Muscle layer of colon (tissue), 2 donors: ENCODE measurements around the gene NXT1.

ENCODE experiments used
- H3K27ac ChIP-seq: one replicate; pipeline ENCODE4 v1.7.0; 2013; ENCODE audit warnings: low read depth, mild to moderate bottlenecking, low read length, moderate library complexity
- H3K27me3 ChIP-seq, 2 donors: one replicate each; pipeline ENCODE4 v1.7.0; 2013; ENCODE audit warnings: low read length in 2 of 2, mild to moderate bottlenecking in 2 of 2; ENCODE audit not compliant: insufficient read depth in 2 of 2, control insufficient read depth in 1 of 2
- H3K36me3 ChIP-seq: one replicate; pipeline ENCODE4 v1.7.0; 2013; ENCODE audit warnings: mild to moderate bottlenecking, low read length; ENCODE audit not compliant: insufficient read depth
- H3K4me1 ChIP-seq: one replicate; pipeline ENCODE4 v1.7.0; 2013; ENCODE audit warnings: mild to moderate bottlenecking, low read length; ENCODE audit not compliant: insufficient read depth
- H3K4me3 ChIP-seq, 2 donors: one replicate each; pipeline ENCODE4 v1.7.0; 2013; ENCODE audit warnings: low read length in 2 of 2, low read depth in 1 of 2, mild to moderate bottlenecking in 1 of 2, moderate library complexity in 1 of 2
- H3K9ac ChIP-seq: one replicate; pipeline ENCODE4 v1.7.0; 2013; ENCODE audit warnings: low read length
- H3K9me3 ChIP-seq: one replicate; pipeline ENCODE4 v1.7.0; 2013; ENCODE audit warnings: mild to moderate bottlenecking, low read length
- donor health status: abdominal sarcoma.
- donor health status: Adenocarcinoma of cecum.

Gene NXT1

GRCh38 chr20:23331450-23332350 lies 18.9 kb upstream of the NXT1 start:
- Histone ChIP-seq H3K27ac (no peak overlapping the region), H3K27me3 (no peaks in the 10 kb centered on the region), H3K9me3 (no peaks in the 10 kb centered on the region), H3K4me3 (no peak overlapping the region), H3K4me1 (no peaks in the 10 kb centered on the region), H3K9ac (no peak overlapping the region), H3K36me3 (no peaks in the 10 kb centered on the region)

- H3K4me3 ChIP-seq: no peak overlapping the region
- no peak overlapping the region for H3K9ac ChIP-seq
- no peaks in the 10 kb centered on the region for H3K27me3 ChIP-seq
- H3K36me3 ChIP-seq: no peaks in the 10 kb centered on the region
- H3K27ac ChIP-seq: no peak overlapping the region
- no peaks in the 10 kb centered on the region for H3K4me1 ChIP-seq
- no peaks in the 10 kb centered on the region for H3K9me3 ChIP-seq
Observed at GRCh38 chr20:23332467-23332866, 18.1 kb upstream of the NXT1 start.

GRCh38 chr20:23334111-23334510 lies 16.5 kb upstream of the NXT1 start:
- Histone ChIP-seq H3K27ac (no peak overlapping the region), H3K36me3 (no peaks in the 10 kb centered on the region), H3K4me3 (no peak overlapping the region), H3K9ac (no peak overlapping the region), H3K9me3 (no peaks in the 10 kb centered on the region), H3K27me3 (no peaks in the 10 kb centered on the region), H3K4me1 (no peaks in the 10 kb centered on the region)

- no peak overlapping the region for H3K9ac ChIP-seq
- H3K36me3 ChIP-seq: no peaks in the 10 kb centered on the region
- no peaks in the 10 kb centered on the region for H3K9me3 ChIP-seq
- no peak overlapping the region for H3K4me3 ChIP-seq
- no peaks in the 10 kb centered on the region for H3K27me3 ChIP-seq
- H3K27ac ChIP-seq: no peak overlapping the region
- no peaks in the 10 kb centered on the region for H3K4me1 ChIP-seq
Observed at GRCh38 chr20:23335521-23335920, 15.1 kb upstream of the NXT1 start.

- Histone ChIP-seq H3K27ac (no peak overlapping the region), H3K9me3 (no peaks in the 10 kb centered on the region), H3K36me3 (no peaks in the 10 kb centered on the region), H3K4me1 (no peaks in the 10 kb centered on the region), H3K9ac (no peak overlapping the region), H3K4me3 (no peak overlapping the region), H3K27me3 (no peaks in the 10 kb centered on the region)
Observed at GRCh38 chr20:23336476-23336875, 14.1 kb upstream of the NXT1 start.

- no peaks in the 10 kb centered on the region for H3K4me1 ChIP-seq
- no peaks in the 10 kb centered on the region for H3K9me3 ChIP-seq
- H3K27me3 ChIP-seq: no peaks in the 10 kb centered on the region
- no peak overlapping the region for H3K4me3 ChIP-seq
- H3K9ac ChIP-seq: no peak overlapping the region
- no peak overlapping the region for H3K27ac ChIP-seq
- no peaks in the 10 kb centered on the region for H3K36me3 ChIP-seq
Observed at GRCh38 chr20:23337312-23337711, 13.3 kb upstream of the NXT1 start.

GRCh38 chr20:23339986-23340385 lies 10.6 kb upstream of the NXT1 start:
- H3K36me3 ChIP-seq: no peaks in the 10 kb centered on the region
- H3K9ac ChIP-seq: no peak overlapping the region
- no peaks in the 10 kb centered on the region for H3K27me3 ChIP-seq
- no peak overlapping the region for H3K27ac ChIP-seq
- H3K4me3 ChIP-seq: no peak overlapping the region
- H3K9me3 ChIP-seq: no peaks in the 10 kb centered on the region
- H3K4me1 ChIP-seq: no peaks in the 10 kb centered on the region

- H3K9me3 ChIP-seq: no peaks in the 10 kb centered on the region
- H3K4me3 ChIP-seq: no peak overlapping the region
- no peaks in the 10 kb centered on the region for H3K27me3 ChIP-seq
- H3K9ac ChIP-seq: no peak overlapping the region
- no peak overlapping the region for H3K27ac ChIP-seq
- H3K4me1 ChIP-seq: no peaks in the 10 kb centered on the region
- no peaks in the 10 kb centered on the region for H3K36me3 ChIP-seq
Observed at GRCh38 chr20:23340524-23340923, 10.1 kb upstream of the NXT1 start.

- Histone ChIP-seq H3K9ac (no peak overlapping the region), H3K9me3 (no peaks in the 10 kb centered on the region), H3K27me3 (no peaks in the 10 kb centered on the region), H3K36me3 (no peaks in the 10 kb centered on the region), H3K27ac (no peak overlapping the region), H3K4me3 (no peak overlapping the region), H3K4me1 (no peaks in the 10 kb centered on the region)
Observed at GRCh38 chr20:23341073-23341472, 9.5 kb upstream of the NXT1 start.

GRCh38 chr20:23343590-23343989 lies 7.0 kb upstream of the NXT1 start:
- no peak overlapping the region for H3K9ac ChIP-seq
- no peaks in the 10 kb centered on the region for H3K9me3 ChIP-seq
- H3K36me3 ChIP-seq: no peaks in the 10 kb centered on the region
- H3K4me3 ChIP-seq: no peak overlapping the region
- H3K27ac ChIP-seq: no peak overlapping the region
- H3K4me1 ChIP-seq: no peaks in the 10 kb centered on the region
- no peaks in the 10 kb centered on the region for H3K27me3 ChIP-seq

GRCh38 chr20:23344336-23344735 lies 6.3 kb upstream of the NXT1 start:
- H3K4me1 ChIP-seq: peaks cover 5% of the 10 kb centered on the region

GRCh38 chr20:23346002-23346401 lies 4.6 kb upstream of the NXT1 start:
- no peak overlapping the region for H3K4me3 ChIP-seq
- no peaks in the 10 kb centered on the region for H3K27me3 ChIP-seq
- H3K27ac ChIP-seq: no peak overlapping the region
- peaks cover 8% of the 10 kb centered on the region for H3K4me1 ChIP-seq
- H3K36me3 ChIP-seq: no peaks in the 10 kb centered on the region
- no peak overlapping the region for H3K9ac ChIP-seq
- no peaks in the 10 kb centered on the region for H3K9me3 ChIP-seq

More at GRCh38 chr20:23344336-23344735, 6.3 kb upstream of the NXT1 start:
- Histone ChIP-seq H3K9me3 (no peaks in the 10 kb centered on the region), H3K4me3 (no peak overlapping the region), H3K9ac (no peak overlapping the region), H3K27ac (no peak overlapping the region), H3K27me3 (no peaks in the 10 kb centered on the region), H3K36me3 (no peaks in the 10 kb centered on the region)
